GM18909 (cell line): ENCODE measurements around the gene JAG2.

Source experiments
- ATAC-seq: cut with Tn5 transposase; IDR thresholded peaks from one replicate; pipeline ENCODE4 v1.9.1; 2021; ENCODE audit warnings: mild to moderate bottlenecking; ENCODE audit not compliant: unreplicated experiment, poor library complexity

Gene JAG2

GRCh38 chr14:105185001-105185400, 16.4 kb upstream of the JAG2 start:
- no peak for ATAC-seq

- no peak for ATAC-seq
Measured at GRCh38 chr14:105184461-105184860, 15.9 kb upstream of the JAG2 start.

GRCh38 chr14:105182296-105183020, 13.9 kb upstream of the JAG2 start:
- no peak for ATAC-seq

GRCh38 chr14:105181549-105182295, 13.1 kb upstream of the JAG2 start:
- ATAC-seq = no peak

- no peak for ATAC-seq
Measured at GRCh38 chr14:105180592-105181548, 12.3 kb upstream of the JAG2 start, which contains the start of gene NUDT14. NUDT14 (minus strand) TSS chr14:105181312; CDS start chr14:105181209, 103 bp downstream.

- no peak for ATAC-seq
Measured at GRCh38 chr14:105179191-105179590, 10.6 kb upstream of the JAG2 start.

- no peak for ATAC-seq
Measured at GRCh38 chr14:105178868-105179140, 10.2 kb upstream of the JAG2 start.

GRCh38 chr14:105178069-105178867, 9.7 kb upstream of the JAG2 start:
- ATAC-seq = no peak

- ATAC-seq = no peak
Measured at GRCh38 chr14:105177082-105177481, 8.5 kb upstream of the JAG2 start.

GRCh38 chr14:105176513-105176912, 7.9 kb upstream of the JAG2 start:
- no peak for ATAC-seq

GRCh38 chr14:105173901-105174894, 5.6 kb upstream of the JAG2 start:
- ATAC-seq = no peak

- ATAC-seq = no peak
Measured at GRCh38 chr14:105173145-105173544, 4.6 kb upstream of the JAG2 start.

- no peak for ATAC-seq
Measured at GRCh38 chr14:105172476-105172875, 3.9 kb upstream of the JAG2 start.

GRCh38 chr14:105171004-105171673, 2.6 kb upstream of the JAG2 start:
- no peak for ATAC-seq

- ATAC-seq = no peak
Measured at GRCh38 chr14:105169776-105170655, 1.4 kb upstream of the JAG2 start.

- ATAC-seq = no peak
Measured at GRCh38 chr14:105168979-105169507, 467 bp upstream of the JAG2 start.

- ATAC-seq = no peak
Measured at GRCh38 chr14:105168093-105168420, 519 bp downstream of the JAG2 start.
